Measurements from ENCODE around the gene MAP3K14. TPM values are rescaled to one million over a fixed set of nuclear protein-coding genes. Genes with fewer than 3 reads are reported as not detected.

Gene MAP3K14
- total RNA-seq, 2 donors from 2014 or later, result 8.2 to 10.6 TPM

- no peak for DNase-seq (ENCODE audit: low spot score)
- Histone ChIP-seq H3K4me3 (no peak overlapping the region), H3K36me3 (peaks cover 21% of the 10 kb centered on the region), H3K4me1 (peaks cover 0 to 39% of the 10 kb centered on the region in 2 donors), H3K27me3 (no peaks in the 10 kb centered on the region), H3K27ac (peak overlapping the region; percentile 45 to 61), H3K9me3 (no peaks in the 10 kb centered on the region)
- TF ChIP-seq CTCF (IDR thresholded peaks at IDR 0.05), result no peak
Observed at GRCh38 chr17:45260204-45260783, 56.5 kb downstream of the MAP3K14 start.

GRCh38 chr17:45258981-45259380 is 57.8 kb downstream of the MAP3K14 start:
- no peak overlapping the region for H3K27ac ChIP-seq
- no peaks in the 10 kb centered on the region for H3K9me3 ChIP-seq
- no peak for TF ChIP-seq CTCF (IDR thresholded peaks at IDR 0.05)
- no peaks in the 10 kb centered on the region for H3K27me3 ChIP-seq
- peaks cover 8% of the 10 kb centered on the region for H3K36me3 ChIP-seq
- H3K4me3 ChIP-seq, result no peak overlapping the region
- DNase-seq (ENCODE audit: low spot score), result no peak
- H3K4me1 ChIP-seq, result peaks cover 0 to 38% of the 10 kb centered on the region in 2 donors

- TF ChIP-seq CTCF (IDR thresholded peaks at IDR 0.05), result no peak
- no peaks in the 10 kb centered on the region for H3K27me3 ChIP-seq
- no peak overlapping the region for H3K4me3 ChIP-seq
- no peaks in the 10 kb centered on the region for H3K9me3 ChIP-seq
- H3K4me1 ChIP-seq, result peaks cover 0 to 19% of the 10 kb centered on the region in 2 donors
- H3K27ac ChIP-seq, result no peak overlapping the region
- no peaks in the 10 kb centered on the region for H3K36me3 ChIP-seq
- no peak for DNase-seq (ENCODE audit: low spot score)
Observed at GRCh38 chr17:45257115-45257514, 59.7 kb downstream of the MAP3K14 start.

- Histone ChIP-seq H3K9me3 (no peaks in the 10 kb centered on the region), H3K27ac (no peak overlapping the region), H3K27me3 (no peaks in the 10 kb centered on the region), H3K4me1 (peaks cover 0 to 11% of the 10 kb centered on the region in 2 donors), H3K4me3 (no peak overlapping the region), H3K36me3 (no peaks in the 10 kb centered on the region)
- DNase-seq (ENCODE audit: low spot score), result no peak
- TF ChIP-seq CTCF (IDR thresholded peaks at IDR 0.05), result no peak
Observed at GRCh38 chr17:45256114-45256966, 60.5 kb downstream of the MAP3K14 start.

- Histone ChIP-seq H3K9me3 (no peaks in the 10 kb centered on the region), H3K36me3 (no peaks in the 10 kb centered on the region), H3K27me3 (no peaks in the 10 kb centered on the region), H3K27ac (no peak overlapping the region), H3K4me3 (no peak overlapping the region), H3K4me1 (peaks cover 0 to 1% of the 10 kb centered on the region in 2 donors)
- DNase-seq (ENCODE audit: low spot score), result no peak
- no peak for TF ChIP-seq CTCF (IDR thresholded peaks at IDR 0.05)
Observed at GRCh38 chr17:45255358-45255757, 61.5 kb downstream of the MAP3K14 start.
